ENCODE measurements around the gene NIT2. TPM values are rescaled to one million over a fixed set of nuclear protein-coding genes. Genes with fewer than 3 reads are reported as not detected.

Gene NIT2
- total RNA-seq, 2 experiments from 2014 or later: 42.8 to 43.5 TPM

DNA sequence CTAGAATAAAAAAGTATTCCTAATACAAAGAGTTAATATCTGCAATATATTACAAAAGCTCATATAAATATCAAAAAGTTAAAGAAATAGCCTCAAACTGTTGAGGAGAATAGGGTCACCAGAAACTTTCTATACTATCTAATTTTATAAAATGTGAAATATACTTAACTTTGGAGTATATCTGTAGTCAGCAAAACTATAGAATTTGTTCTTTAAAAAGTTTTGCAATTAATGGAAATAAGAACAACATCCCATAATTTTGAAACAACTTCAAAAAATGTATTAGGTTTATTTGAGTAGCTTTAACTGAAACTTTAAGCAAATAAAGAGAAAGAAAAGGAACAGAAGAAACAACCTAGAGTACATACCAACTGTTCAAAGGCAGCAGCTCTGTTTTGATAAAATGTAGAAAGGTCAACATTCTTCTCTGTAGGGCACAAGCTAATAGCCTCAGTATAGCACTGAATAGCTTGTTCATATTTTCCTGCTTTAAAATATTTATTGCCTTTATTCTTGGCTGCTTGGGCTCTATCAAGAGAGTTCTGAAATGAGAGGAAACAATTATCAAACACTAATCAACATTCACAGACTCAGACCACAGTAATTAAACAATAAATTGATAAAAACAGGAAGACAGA lies 52.0 kb downstream of the NIT2 start:
- H3K27ac Mint-ChIP-seq: no peak overlapping the region
- H3K4me1 Mint-ChIP-seq: peaks cover 8% of the 10 kb centered on the region
- H3K27me3 Mint-ChIP-seq: no peaks in the 10 kb centered on the region
- DNase-seq (no peak), ATAC-seq (ENCODE audit: low read depth) (no peak)
- H3K4me3 Mint-ChIP-seq: no peak overlapping the region
- peaks cover 42% of the 10 kb centered on the region for H3K36me3 Mint-ChIP-seq
- POLR2A ChIA-PET: interaction anchor here (0.6 to 1.0 kb wide), 2 partner anchors 15 to 1361 kb away, joined by 3 to 4 read pairs; partner anchors contain the start of genes LNP1 and TOMM70
- peaks cover 6% of the 10 kb centered on the region for H3K9me3 Mint-ChIP-seq

DNA sequence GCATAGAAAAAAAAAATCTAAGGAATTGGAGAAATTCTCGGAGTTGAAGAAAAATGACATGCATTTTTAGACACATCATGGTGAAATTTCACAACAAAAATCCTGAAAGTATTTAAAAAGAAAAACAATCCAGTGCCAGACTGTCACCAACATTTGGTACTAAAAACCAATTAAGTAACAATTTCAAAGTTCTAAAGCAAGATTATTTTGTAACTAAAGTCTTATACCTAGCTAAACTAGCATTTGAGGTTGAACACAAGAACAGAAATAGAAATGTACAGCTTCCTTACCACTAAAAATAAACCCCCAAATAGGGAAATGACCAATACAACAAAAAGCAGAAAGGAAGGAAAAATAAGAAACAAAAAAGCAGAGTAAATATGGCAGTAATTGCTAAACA lies 54.5 kb downstream of the NIT2 start:
- no peak for ATAC-seq (ENCODE audit: low read depth)
- POLR2A ChIA-PET: interaction anchor here (0.7 kb wide), 1 partner anchor 12 kb away, joined by 3 read pairs; the partner anchor contains the start of genes LNP1 and TOMM70
- H3K9me3 Mint-ChIP-seq: peaks cover 6% of the 10 kb centered on the region
- DNase-seq: no peak
- H3K4me3 Mint-ChIP-seq: no peak overlapping the region
- peaks cover 41% of the 10 kb centered on the region for H3K36me3 Mint-ChIP-seq
- no peaks in the 10 kb centered on the region for H3K27me3 Mint-ChIP-seq
- H3K27ac Mint-ChIP-seq: no peak overlapping the region
- H3K4me1 Mint-ChIP-seq: peaks cover 14% of the 10 kb centered on the region

DNA sequence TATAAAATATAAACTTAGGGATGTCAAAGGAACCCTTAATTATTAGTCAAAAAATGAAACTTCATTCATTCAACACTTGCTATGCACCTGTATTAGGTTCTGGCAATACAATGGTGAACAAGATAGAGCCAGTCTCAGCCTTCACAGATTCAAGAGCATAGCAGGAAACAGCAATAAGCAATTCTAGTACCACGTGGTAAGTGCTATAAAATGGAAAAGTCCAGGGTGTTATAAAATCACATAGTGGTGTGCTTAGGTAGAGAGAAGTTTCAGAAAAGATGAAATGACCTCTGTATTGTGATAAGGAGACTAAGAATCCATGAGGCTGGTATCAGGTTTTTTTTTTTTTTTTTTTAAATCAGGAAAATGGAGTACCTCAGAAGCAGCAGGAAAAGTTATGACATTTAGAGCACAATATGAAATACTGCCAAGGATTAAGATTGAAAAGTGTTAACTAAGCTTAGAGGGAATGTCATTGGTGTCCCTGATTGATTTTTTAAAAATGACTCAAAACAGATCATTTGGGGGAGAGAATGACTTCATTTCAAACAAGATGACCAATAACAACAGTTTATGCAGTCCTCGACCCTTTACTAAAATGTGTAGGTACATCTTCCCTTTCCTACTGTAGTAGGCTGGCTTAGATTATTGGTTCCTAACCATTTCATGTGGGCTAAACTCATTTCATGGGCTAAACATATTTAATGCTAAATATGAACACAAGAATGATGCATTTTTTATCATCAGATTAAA lies 61.3 kb downstream of the NIT2 start:
- Mint-ChIP-seq H3K4me1 (peaks cover 41% of the 10 kb centered on the region), H3K27me3 (no peaks in the 10 kb centered on the region), H3K9me3 (no peaks in the 10 kb centered on the region), H3K4me3 (no peak overlapping the region), H3K36me3 (peaks cover 12% of the 10 kb centered on the region), H3K27ac (no peak overlapping the region)
- POLR2A ChIA-PET: no interaction called here
- DNase-seq (no peak), ATAC-seq (ENCODE audit: low read depth) (no peak)

DNA sequence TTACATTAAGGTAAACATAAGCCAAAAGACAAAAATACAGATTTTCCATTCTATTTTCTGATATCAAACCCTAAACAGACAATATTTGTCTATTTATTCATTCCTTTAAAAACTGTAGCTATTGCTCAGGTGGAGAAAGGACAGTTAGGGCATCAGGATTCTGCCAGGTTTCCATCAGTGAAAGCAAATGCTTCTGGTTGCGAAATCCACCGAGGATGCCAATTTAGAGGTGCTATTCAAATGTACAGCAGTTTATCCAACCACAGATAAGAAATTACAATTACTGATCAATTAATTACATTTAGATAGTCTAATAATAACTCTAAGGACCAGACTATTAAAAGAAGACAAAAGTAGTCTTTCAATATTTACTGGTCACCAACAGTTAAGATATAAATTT lies 62.4 kb downstream of the NIT2 start:
- H3K36me3 Mint-ChIP-seq: peaks cover 12% of the 10 kb centered on the region
- DNase-seq: no peak
- H3K4me3 Mint-ChIP-seq: no peak overlapping the region
- H3K27ac Mint-ChIP-seq: no peak overlapping the region
- no peaks in the 10 kb centered on the region for H3K9me3 Mint-ChIP-seq
- POLR2A ChIA-PET: no interaction called here
- H3K4me1 Mint-ChIP-seq: peaks cover 44% of the 10 kb centered on the region
- no peaks in the 10 kb centered on the region for H3K27me3 Mint-ChIP-seq
- no peak for ATAC-seq (ENCODE audit: low read depth)

DNA sequence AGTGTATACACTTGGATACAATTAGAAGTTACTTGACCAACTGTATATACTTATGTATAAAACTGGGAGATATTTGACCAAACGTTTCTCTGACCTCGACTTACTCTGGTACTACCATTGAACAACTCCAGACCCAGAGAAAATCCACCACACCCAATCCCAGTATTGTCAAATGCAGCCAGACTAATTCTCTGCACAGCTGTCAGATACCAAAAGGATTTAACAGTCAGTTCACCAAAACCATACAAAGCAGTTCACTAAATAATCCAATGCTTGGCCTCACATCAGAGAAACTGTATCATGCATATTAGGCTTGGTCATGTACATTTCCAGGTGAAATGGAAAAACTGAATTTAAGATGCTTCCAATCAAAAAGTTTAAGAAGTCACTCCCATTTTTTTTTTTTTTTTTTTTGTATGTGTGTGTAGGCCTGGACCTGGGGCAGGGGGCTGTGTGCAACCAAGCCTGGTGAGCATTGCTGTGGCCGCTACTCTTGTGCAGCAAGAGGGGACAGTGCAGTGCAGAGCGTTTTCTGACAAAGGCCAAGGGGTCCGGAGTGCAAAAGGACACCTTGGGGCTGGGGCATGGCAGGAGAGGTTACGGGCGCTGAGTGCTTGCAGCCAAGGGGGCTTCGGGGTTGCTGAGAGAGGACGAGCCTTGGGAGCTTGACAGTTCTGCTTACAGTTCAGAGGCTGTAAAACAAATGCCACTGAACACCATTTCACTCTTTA lies 64.9 kb downstream of the NIT2 start:
- H3K4me1 Mint-ChIP-seq: peaks cover 50% of the 10 kb centered on the region
- H3K27me3 Mint-ChIP-seq: no peaks in the 10 kb centered on the region
- peak overlapping the region; percentile 95 for H3K27ac Mint-ChIP-seq
- peaks cover 8% of the 10 kb centered on the region for H3K36me3 Mint-ChIP-seq
- H3K9me3 Mint-ChIP-seq: no peaks in the 10 kb centered on the region
- no peak for DNase-seq
- H3K4me3 Mint-ChIP-seq: peak overlapping the region; percentile 90
- no peak for ATAC-seq (ENCODE audit: low read depth)
- POLR2A ChIA-PET: interaction anchor here (1.1 to 1.6 kb wide), 5 partner anchors 8 to 328 kb away, joined by 3 to 4 read pairs (median 3); partner anchors contain the start of gene NIT2

DNA sequence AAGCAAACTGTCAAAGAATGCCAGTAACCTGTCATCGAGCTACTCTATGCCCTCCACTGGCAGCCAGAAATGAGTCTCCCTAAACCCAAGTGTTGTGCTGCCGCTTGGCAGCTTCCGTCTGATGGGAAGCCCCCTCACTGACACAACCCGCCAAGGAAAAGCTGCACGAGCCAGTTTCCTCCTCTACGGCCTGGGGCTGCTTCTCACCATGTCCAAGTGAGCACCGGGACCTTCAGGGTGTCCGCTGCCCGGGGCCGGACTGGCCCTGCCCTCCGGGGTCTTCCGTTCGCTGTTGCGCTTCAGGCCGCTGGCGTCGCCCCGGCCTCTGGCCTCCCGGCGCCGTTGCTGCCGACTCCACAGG lies 65.8 kb downstream of the NIT2 start:
- H3K9me3 Mint-ChIP-seq: peaks cover 2% of the 10 kb centered on the region
- ATAC-seq (ENCODE audit: low read depth) (peak; percentile 12), DNase-seq (no peak)
- peaks cover 51% of the 10 kb centered on the region for H3K4me1 Mint-ChIP-seq
- no peaks in the 10 kb centered on the region for H3K27me3 Mint-ChIP-seq
- peak overlapping the region; percentile 90 for H3K4me3 Mint-ChIP-seq
- POLR2A ChIA-PET: interaction anchor here (1.1 to 2.5 kb wide), 11 partner anchors 9 to 328 kb away, joined by 3 to 9 read pairs (median 4); partner anchors contain the start of genes NIT2, TFG and TMEM45A
- peaks cover 7% of the 10 kb centered on the region for H3K36me3 Mint-ChIP-seq
- H3K27ac Mint-ChIP-seq: peak overlapping the region; percentile 95

DNA sequence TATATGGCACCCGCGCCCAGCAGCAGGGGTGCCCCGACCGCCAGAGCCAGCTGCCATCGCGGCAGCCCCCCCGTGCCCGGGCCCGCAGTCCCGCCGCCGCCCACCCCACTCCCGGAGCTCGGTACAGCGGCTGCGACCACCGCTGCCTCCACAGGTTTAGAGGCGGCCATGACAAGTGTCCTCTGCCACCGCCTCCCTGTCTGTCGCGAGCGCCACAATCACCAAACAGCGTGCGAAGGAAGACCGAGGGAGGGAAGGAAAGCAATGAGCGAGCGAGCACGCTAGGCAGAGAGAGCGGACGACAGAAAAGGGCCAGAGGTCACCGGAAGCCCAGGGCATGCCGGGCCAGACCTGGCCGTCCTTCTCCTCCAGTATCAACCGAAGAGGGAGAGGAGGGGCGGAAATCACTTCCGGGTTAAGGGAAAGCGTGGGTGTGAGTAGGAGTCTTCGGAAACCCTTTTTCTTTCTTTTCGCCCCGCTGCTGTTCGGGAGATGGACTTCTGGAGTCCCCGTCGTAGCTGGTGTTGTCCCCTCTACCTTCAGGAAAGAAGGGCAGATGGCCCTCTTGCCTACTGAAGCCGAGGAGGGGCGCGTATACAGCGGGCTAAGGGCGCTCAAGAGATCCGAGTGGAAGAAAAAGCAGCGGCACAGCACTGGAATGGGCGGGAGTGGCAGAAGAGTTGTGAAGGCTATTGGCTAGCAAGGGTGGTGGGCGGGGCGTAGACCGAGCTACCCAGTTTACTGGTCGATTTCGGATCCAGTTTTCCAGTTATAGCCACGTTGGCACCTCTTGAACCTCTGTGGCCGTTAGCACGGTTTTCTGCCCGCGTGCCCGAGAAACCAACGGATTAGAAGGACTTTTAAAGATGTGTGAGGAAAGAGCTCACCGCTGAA lies 66.5 kb downstream of the NIT2 start, which contains the start of the genes LNP1 and TOMM70:
Gene LNP1 (plus strand): TSS at position 760 of the 894 bp plus-strand sequence. CDS start 28,191 bp downstream, outside the sequence.
Gene TOMM70 (minus strand): TSS at position 310 of the 894 bp plus-strand sequence. CDS start 140 bp downstream, at position 170.
- Mint-ChIP-seq H3K27ac (peak within 1 kb of the TSS; percentile 95), H3K36me3 (peaks cover 8% of the 10 kb centered on the region), H3K4me1 (peaks cover 49% of the 10 kb centered on the region), H3K4me3 (peak within 1 kb of the TSS; percentile 90), H3K9me3 (peaks cover 2% of the 10 kb centered on the region), H3K27me3 (no peaks in the 10 kb centered on the region)
- POLR2A ChIA-PET: interaction anchor here (0.8 to 2.5 kb wide), 20 partner anchors 8 to 588 kb away, joined by 3 to 9 read pairs (median 4); partner anchors contain the start of genes NIT2, TBC1D23, TFG and TMEM45A
- ATAC-seq (ENCODE audit: low read depth): peak; percentile 91
- peak; percentile 93 for DNase-seq

DNA sequence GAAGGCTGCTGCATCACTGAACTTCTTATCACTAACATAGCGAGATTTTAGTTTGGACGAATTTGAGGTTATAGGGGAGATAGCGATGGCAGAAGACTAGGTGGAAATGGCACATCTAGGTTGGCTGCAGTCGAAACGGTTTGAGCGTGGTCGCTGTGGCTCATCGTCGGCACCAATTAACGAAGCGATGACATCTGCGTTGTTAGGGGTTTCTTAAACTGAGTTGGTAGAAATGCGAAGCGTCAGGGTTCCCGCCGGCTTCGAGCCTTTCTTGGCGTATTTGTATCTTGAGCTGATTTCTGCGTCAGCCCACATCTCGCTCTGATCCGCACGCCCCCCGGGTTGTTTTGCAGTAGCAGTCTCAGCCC lies 67.1 kb downstream of the NIT2 start:
- POLR2A ChIA-PET: interaction anchor here (0.7 to 2.5 kb wide), 16 partner anchors 8 to 589 kb away, joined by 3 to 9 read pairs (median 4); partner anchors contain the start of genes NIT2, TBC1D23, TFG and TMEM45A
- Mint-ChIP-seq H3K27me3 (no peaks in the 10 kb centered on the region), H3K4me3 (peak overlapping the region; percentile 90), H3K27ac (peak overlapping the region; percentile 95), H3K4me1 (peaks cover 47% of the 10 kb centered on the region), H3K9me3 (peaks cover 2% of the 10 kb centered on the region), H3K36me3 (peaks cover 8% of the 10 kb centered on the region)
- ATAC-seq (ENCODE audit: low read depth) (peak; percentile 13), DNase-seq (no peak)

DNA sequence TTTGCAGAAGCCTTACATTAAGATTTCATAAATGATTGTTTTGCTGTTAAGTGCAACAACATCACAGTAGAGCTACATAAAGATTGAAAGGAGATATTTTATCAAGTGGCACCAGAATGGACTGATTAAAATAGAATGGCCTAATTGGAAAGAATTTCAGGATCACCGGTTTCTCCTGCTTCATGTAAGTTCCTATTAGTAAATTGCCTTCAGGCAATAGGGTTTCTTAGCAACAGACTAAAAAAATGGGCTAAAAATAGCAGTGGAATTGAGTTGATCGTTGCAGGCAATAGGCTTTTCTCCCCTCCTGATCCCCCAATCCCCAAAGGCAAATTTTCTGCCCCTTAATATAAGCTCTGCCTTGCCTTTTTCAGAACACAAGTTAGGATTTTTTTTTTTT lies 67.7 kb downstream of the NIT2 start:
- DNase-seq (no peak), ATAC-seq (ENCODE audit: low read depth) (no peak)
- Mint-ChIP-seq H3K4me1 (peaks cover 47% of the 10 kb centered on the region), H3K27ac (peak overlapping the region; percentile 95), H3K36me3 (peaks cover 11% of the 10 kb centered on the region), H3K27me3 (no peaks in the 10 kb centered on the region), H3K4me3 (peak overlapping the region; percentile 90), H3K9me3 (peaks cover 4% of the 10 kb centered on the region)
- POLR2A ChIA-PET: interaction anchor here (0.6 to 2.5 kb wide), 6 partner anchors 54 to 308 kb away, joined by 3 to 9 read pairs (median 4); partner anchors contain the start of genes NIT2, TBC1D23 and TFG

DNA sequence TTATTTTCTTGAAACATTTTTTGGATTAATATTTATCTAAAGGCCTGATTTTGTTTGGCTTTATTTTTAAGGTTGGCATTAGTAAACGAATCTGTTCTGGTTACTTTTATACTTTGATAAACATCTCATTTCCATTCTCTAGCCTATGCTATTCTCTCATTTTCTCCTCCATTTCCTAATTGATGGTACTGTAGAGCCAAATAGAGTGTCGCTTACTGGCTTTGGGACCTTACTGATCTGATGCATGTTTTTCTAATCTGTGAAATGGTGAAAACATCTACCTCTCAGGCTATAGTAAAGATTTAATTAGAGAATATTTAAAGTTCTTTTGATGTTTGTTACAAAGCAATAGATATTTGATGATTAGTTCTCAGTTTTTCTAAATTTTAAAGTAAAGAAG lies 68.3 kb downstream of the NIT2 start:
- POLR2A ChIA-PET: interaction anchor here (2.1 kb wide), 1 partner anchor 142 kb away, joined by 7 read pairs; the partner anchor contains the start of gene TBC1D23
- H3K4me1 Mint-ChIP-seq: peaks cover 42% of the 10 kb centered on the region
- H3K4me3 Mint-ChIP-seq: peak overlapping the region; percentile 90
- H3K27ac Mint-ChIP-seq: no peak overlapping the region
- DNase-seq (no peak), ATAC-seq (ENCODE audit: low read depth) (no peak)
- peaks cover 17% of the 10 kb centered on the region for H3K36me3 Mint-ChIP-seq
- no peaks in the 10 kb centered on the region for H3K27me3 Mint-ChIP-seq
- H3K9me3 Mint-ChIP-seq: peaks cover 9% of the 10 kb centered on the region

DNA sequence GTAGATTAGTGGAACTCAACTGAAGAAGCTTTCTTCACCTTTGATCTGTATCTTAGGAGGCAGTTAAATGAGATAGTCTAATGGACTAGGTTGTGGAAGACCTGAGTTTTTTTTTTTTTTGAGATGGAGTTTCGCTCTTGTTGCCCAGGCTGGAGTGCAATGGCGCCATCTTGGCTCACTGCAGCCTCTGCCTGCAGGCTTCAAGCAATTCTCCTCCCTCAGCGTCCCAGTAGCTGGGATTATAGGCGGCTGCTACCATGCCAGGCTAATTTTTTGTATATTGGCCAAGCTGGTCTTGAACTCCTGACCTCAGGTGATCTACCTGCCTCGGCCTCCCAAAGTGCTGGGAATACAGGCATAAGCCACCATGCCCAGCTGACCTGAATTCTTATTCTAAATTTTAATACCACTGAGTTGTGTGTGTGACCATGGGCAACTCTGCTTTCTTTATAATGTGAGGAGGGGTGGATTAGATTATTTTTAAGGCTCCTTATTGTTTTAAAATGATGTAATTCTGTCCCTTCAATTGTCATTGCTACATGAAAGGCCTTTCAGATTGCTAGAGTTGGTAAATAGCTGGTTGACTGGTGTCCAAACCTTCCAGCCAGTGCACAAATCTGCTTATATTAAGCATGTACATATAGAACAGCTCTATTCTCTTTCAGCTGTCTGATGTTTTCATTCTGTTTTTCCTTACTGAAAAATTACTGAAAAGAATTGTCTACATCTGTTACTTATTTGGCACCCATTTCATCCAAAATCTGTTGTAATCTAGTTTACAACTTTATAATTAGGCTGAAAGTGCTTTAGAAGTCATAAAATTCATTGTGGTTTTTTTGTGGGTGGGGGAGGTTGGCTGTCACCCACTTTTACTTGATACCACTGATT lies 69.0 kb downstream of the NIT2 start:
- Mint-ChIP-seq H3K4me3 (peak overlapping the region; percentile 90), H3K27ac (no peak overlapping the region), H3K4me1 (peaks cover 38% of the 10 kb centered on the region), H3K36me3 (peaks cover 20% of the 10 kb centered on the region), H3K9me3 (peaks cover 11% of the 10 kb centered on the region), H3K27me3 (no peaks in the 10 kb centered on the region)
- no peak for ATAC-seq (ENCODE audit: low read depth)
- no peak for DNase-seq
- POLR2A ChIA-PET: interaction anchor here (0.7 to 1.1 kb wide), 2 partner anchors 39 to 69 kb away, joined by 3 to 5 read pairs; partner anchors contain the start of gene NIT2

Data from activated naive CD8-positive, alpha-beta T cell treated with anti-CD3 and anti-CD28 coated beads, Interleukin-2, amount 10 ng/mL, durations not matched to agents 7 days and 5 days (primary cell).